Activated CD8-positive, alpha-beta memory T cell treated with anti-CD3 and anti-CD28 coated beads, Interleukin-2, amount 50 U/mL, for 1 hour (primary cell): ENCODE data around the gene MXRA8.
"Not testable (repeated sequence)": the region's sequence is repeated elsewhere in the genome, so short reads cannot be mapped to it uniquely, and the experiment has no call there.

ENCODE experiments used
- DNase-seq: peaks from one replicate; pipeline ENCODE4 v3.0.0-alpha.2; 2020; ENCODE audit errors: extremely low read depth

Gene MXRA8

GRCh38 chr1:1358433-1359271, at the start of gene MXRA8:
Gene MXRA8 (minus strand): TSS chr1:1358555. CDS start chr1:1358504, 51 bp downstream.
- no peak for DNase-seq

- DNase-seq = no peak
Measured at GRCh38 chr1:1407636-1408318, 49.4 kb upstream of the MXRA8 start.

GRCh38 chr1:1406821-1407635, 48.7 kb upstream of the MXRA8 start, which contains the start of gene MRPL20:
Gene MRPL20 (minus strand): TSS chr1:1407293. CDS start chr1:1407217, 76 bp downstream.
- DNase-seq = peak; percentile 89

- no peak for DNase-seq
Measured at GRCh38 chr1:1406101-1406820, 47.9 kb upstream of the MXRA8 start.

GRCh38 chr1:1403653-1404052, 45.3 kb upstream of the MXRA8 start:
- no peak for DNase-seq

GRCh38 chr1:1402901-1403392, 44.6 kb upstream of the MXRA8 start:
- not testable (repeated sequence) for DNase-seq

- no peak for DNase-seq
Measured at GRCh38 chr1:1402072-1402900, 43.9 kb upstream of the MXRA8 start.

- no peak for DNase-seq
Measured at GRCh38 chr1:1401457-1402010, 43.2 kb upstream of the MXRA8 start.

GRCh38 chr1:1400576-1401456, 42.5 kb upstream of the MXRA8 start:
- no peak for DNase-seq

- no peak for DNase-seq
Measured at GRCh38 chr1:1399872-1400575, 41.7 kb upstream of the MXRA8 start.

GRCh38 chr1:1399187-1399871, 41.0 kb upstream of the MXRA8 start, which contains the start of gene CCNL2:
Gene CCNL2 (minus strand): TSS chr1:1399335. CDS start chr1:1399306, 29 bp downstream.
- DNase-seq = peak; percentile 95

- DNase-seq = no peak
Measured at GRCh38 chr1:1398677-1399186, 40.4 kb upstream of the MXRA8 start.

GRCh38 chr1:1397839-1398523, 39.6 kb upstream of the MXRA8 start:
- DNase-seq = no peak

GRCh38 chr1:1395166-1395565, 36.8 kb upstream of the MXRA8 start:
- no peak for DNase-seq

- DNase-seq = no peak
Measured at GRCh38 chr1:1394116-1394515, 35.8 kb upstream of the MXRA8 start.

- DNase-seq = no peak
Measured at GRCh38 chr1:1393428-1393827, 35.1 kb upstream of the MXRA8 start.

- DNase-seq = no peak
Measured at GRCh38 chr1:1393014-1393413, 34.7 kb upstream of the MXRA8 start.
